Cardiac muscle cell (in vitro differentiated cells and primary cell): ENCODE results near the gene SNRNP70. TPM values are rescaled to one million over a fixed set of nuclear protein-coding genes. Genes with fewer than 3 reads are reported as not detected.

Source experiments
- DNase-seq, 2 donors: peaks; one replicate each; pipeline versions ENCODE4 v3.0.0 to v3.0.0-alpha.2; 2010 to 2017; ENCODE audit warnings: low read depth in 1 of 2, low spot score in 1 of 2
- H3K27ac ChIP-seq: fragments of 200-600 bp; sonication (generic); 2 replicates; pipeline ENCODE4 v1.5.1; 2016
- H3K27me3 ChIP-seq: fragments of 200-600 bp; sonication (generic); 2 replicates; pipeline ENCODE4 v1.6.0; 2016; ENCODE audit warnings: control low read depth
- H3K36me3 ChIP-seq: fragments of 200-600 bp; sonication (generic); 2 replicates; pipeline ENCODE4 v1.5.1; 2016; ENCODE audit warnings: control low read depth
- H3K4me1 ChIP-seq: fragments of 200-600 bp; sonication (generic); 2 replicates; pipeline ENCODE4 v1.8.1; 2017; ENCODE audit warnings: low read depth, mild to moderate bottlenecking, mixed run types
- H3K4me3 ChIP-seq: fragments of 200-600 bp; sonication (generic); 2 replicates; pipeline ENCODE4 v1.5.1; 2016; ENCODE audit warnings: mild to moderate bottlenecking
- H3K9me3 ChIP-seq: fragments of 200-600 bp; sonication (generic); 2 replicates; pipeline ENCODE4 v1.5.1; 2017; ENCODE audit warnings: low read depth, mild to moderate bottlenecking, control low read depth
- CTCF ChIP-seq: IDR thresholded peaks from 2 replicates; pipeline ENCODE4 v1.5.1; 2012; ENCODE audit warnings: low read depth, mild to moderate bottlenecking, low read length
- polyA plus RNA-seq: library from polyadenylated mRNA; unstranded; fragments of >200 nt; fragmentation: Nextera tagmentation; extraction: Ambion mirVana; gene quantifications from 2 replicates; pipeline ENCODE4 v1.2.1, GENCODE V29; 2016
- total RNA-seq: library from RNA; depleted of rRNA; stranded (reverse); fragments of >200 nt; gene quantifications from 2 replicates; pipeline ENCODE4 v1.2.3, GENCODE V29; 2016

SNRNP70 gene
- total and polyA plus RNA-seq, 2 experiments from 2014 or later, result 492 to 598 TPM

GRCh38 chr19:49098795-49099194 is 13.5 kb downstream of the SNRNP70 start:
- Histone ChIP-seq H3K27ac (no peak overlapping the region), H3K27me3 (no peaks in the 10 kb centered on the region), H3K36me3 (peaks cover 67% of the 10 kb centered on the region), H3K4me1 (no peaks in the 10 kb centered on the region), H3K9me3 (no peaks in the 10 kb centered on the region), H3K4me3 (no peak overlapping the region)
- no peak for DNase-seq
- TF ChIP-seq CTCF, result no peak

GRCh38 chr19:49101160-49101559 is 15.9 kb downstream of the SNRNP70 start:
- no peak for DNase-seq
- no peaks in the 10 kb centered on the region for H3K4me1 ChIP-seq

GRCh38 chr19:49102303-49102702 is 17.1 kb downstream of the SNRNP70 start:
- Histone ChIP-seq H3K36me3 (peaks cover 63% of the 10 kb centered on the region), H3K27me3 (no peaks in the 10 kb centered on the region), H3K4me3 (no peak overlapping the region), H3K4me1 (no peaks in the 10 kb centered on the region), H3K9me3 (no peaks in the 10 kb centered on the region), H3K27ac (peak overlapping the region; percentile 72)
- DNase-seq, result no peak
- no peak for TF ChIP-seq CTCF

More at GRCh38 chr19:49101160-49101559, 15.9 kb downstream of the SNRNP70 start:
- Histone ChIP-seq H3K9me3 (no peaks in the 10 kb centered on the region), H3K27me3 (no peaks in the 10 kb centered on the region), H3K27ac (no peak overlapping the region), H3K36me3 (peaks cover 66% of the 10 kb centered on the region), H3K4me3 (no peak overlapping the region)
- no peak for TF ChIP-seq CTCF

- H3K9me3 ChIP-seq, result no peaks in the 10 kb centered on the region
- no peak for DNase-seq
- peaks cover 66% of the 10 kb centered on the region for H3K36me3 ChIP-seq
- no peaks in the 10 kb centered on the region for H3K27me3 ChIP-seq
- peaks cover 3% of the 10 kb centered on the region for H3K4me1 ChIP-seq
- TF ChIP-seq CTCF, result no peak
- H3K27ac ChIP-seq, result peak overlapping the region; percentile 72
- H3K4me3 ChIP-seq, result no peak overlapping the region
Measured at GRCh38 chr19:49103331-49104085, 18.3 kb downstream of the SNRNP70 start.

GRCh38 chr19:49104229-49104864 is 19.1 kb downstream of the SNRNP70 start:
- peak overlapping the region; percentile 72 for H3K27ac ChIP-seq
- H3K9me3 ChIP-seq, result no peaks in the 10 kb centered on the region
- no peak for TF ChIP-seq CTCF
- DNase-seq, result no peak
- H3K4me1 ChIP-seq, result peaks cover 12% of the 10 kb centered on the region
- no peaks in the 10 kb centered on the region for H3K27me3 ChIP-seq
- peaks cover 63% of the 10 kb centered on the region for H3K36me3 ChIP-seq
- H3K4me3 ChIP-seq, result no peak overlapping the region
